8988T (cell line): ENCODE measurements around the gene HBB.
"Not testable (repeated sequence)": the region's sequence is repeated elsewhere in the genome, so short reads cannot be mapped to it uniquely, and the experiment has no call there.

ENCODE experiments used
- DNase-seq: peaks from one replicate; pipeline ENCODE4 v3.0.0; 2011

HBB gene

GRCh38 chr11:5226732-5227310 lies at the start of gene HBB:
TSS of gene HBB (minus strand) at chr11:5227071. CDS start at chr11:5227021, 50 bp downstream.
- no peak for DNase-seq

- no peak for DNase-seq
These were observed 48.7 kb upstream of the HBB start for GRCh38 chr11:5275369-5276110.

GRCh38 chr11:5274395-5274794 lies 47.5 kb upstream of the HBB start:
- DNase-seq: no peak

GRCh38 chr11:5272395-5273017 lies 45.6 kb upstream of the HBB start:
- DNase-seq: no peak

- DNase-seq: no peak
These were observed 42.9 kb upstream of the HBB start, which contains the start of gene HBE1 for GRCh38 chr11:5269715-5270147. TSS of gene HBE1 (minus strand) at chr11:5269945. CDS start at chr11:5269890, 55 bp downstream.

- DNase-seq: no peak
These were observed 40.2 kb upstream of the HBB start for GRCh38 chr11:5267033-5267563.

- no peak for DNase-seq
These were observed 39.7 kb upstream of the HBB start for GRCh38 chr11:5266609-5267008.

- DNase-seq: no peak
These were observed 39.0 kb upstream of the HBB start for GRCh38 chr11:5265832-5266231.

GRCh38 chr11:5258543-5259262 lies 31.8 kb upstream of the HBB start:
- no peak for DNase-seq

GRCh38 chr11:5257296-5257695 lies 30.4 kb upstream of the HBB start:
- DNase-seq: no peak

GRCh38 chr11:5254646-5255413 lies 28.0 kb upstream of the HBB start, which contains the start of gene HBG2:
TSS of gene HBG2 (minus strand) at chr11:5254781. CDS start at chr11:5254728, 53 bp downstream.
- DNase-seq: not testable (repeated sequence)

- DNase-seq: not testable (repeated sequence)
These were observed 27.2 kb upstream of the HBB start for GRCh38 chr11:5254023-5254422.

- DNase-seq: not testable (repeated sequence)
These were observed 26.6 kb upstream of the HBB start for GRCh38 chr11:5253440-5253839.

GRCh38 chr11:5252919-5253265 lies 26.0 kb upstream of the HBB start:
- DNase-seq: no peak

GRCh38 chr11:5252192-5252918 lies 25.5 kb upstream of the HBB start:
- DNase-seq: no peak

GRCh38 chr11:5251746-5252145 lies 24.9 kb upstream of the HBB start:
- no peak for DNase-seq

- DNase-seq: no peak
These were observed 23.8 kb upstream of the HBB start for GRCh38 chr11:5250543-5251204.

GRCh38 chr11:5249807-5250396 lies 23.0 kb upstream of the HBB start, which contains the start of gene HBG1:
TSS of gene HBG1 (minus strand) at chr11:5249857. CDS start at chr11:5249804, 53 bp downstream.
- DNase-seq: not testable (repeated sequence)

GRCh38 chr11:5248498-5248897 lies 21.6 kb upstream of the HBB start:
- not testable (repeated sequence) for DNase-seq

- DNase-seq: no peak
These were observed 20.8 kb upstream of the HBB start for GRCh38 chr11:5247472-5248192.
